Stimulated activated naive CD4-positive, alpha-beta T cell (primary cell): ENCODE results near the gene SPTBN5.

Source experiments
- DNase-seq, 6 experiments: peaks; one replicate each; lab custom pipeline; 2025; lab: John Stamatoyannopoulos, UW

Gene SPTBN5

GRCh38 chr15:41824062-41824745 lies 69.6 kb downstream of the SPTBN5 start:
- DNase-seq: no peak

GRCh38 chr15:41823502-41823901 lies 70.4 kb downstream of the SPTBN5 start:
- no peak for DNase-seq

GRCh38 chr15:41822957-41823356 lies 70.9 kb downstream of the SPTBN5 start:
- DNase-seq: no peak

GRCh38 chr15:41822471-41822870 lies 71.4 kb downstream of the SPTBN5 start:
- DNase-seq: no peak

- no peak for DNase-seq
Observed at GRCh38 chr15:41821831-41822230, 72.0 kb downstream of the SPTBN5 start.

- DNase-seq: no peak
Observed at GRCh38 chr15:41820791-41821423, 72.9 kb downstream of the SPTBN5 start.

GRCh38 chr15:41819455-41820050 lies 74.3 kb downstream of the SPTBN5 start:
- no peak for DNase-seq

GRCh38 chr15:41817781-41818180 lies 76.1 kb downstream of the SPTBN5 start:
- DNase-seq: no peak

GRCh38 chr15:41817327-41817726 lies 76.5 kb downstream of the SPTBN5 start:
- DNase-seq: no peak

- no peak for DNase-seq
Observed at GRCh38 chr15:41816788-41817187, 77.1 kb downstream of the SPTBN5 start.

- DNase-seq: no peak
Observed at GRCh38 chr15:41814534-41814933, 79.3 kb downstream of the SPTBN5 start.

- no peak for DNase-seq
Observed at GRCh38 chr15:41813426-41813825, 80.4 kb downstream of the SPTBN5 start.

- no peak for DNase-seq
Observed at GRCh38 chr15:41812820-41813375, 81.0 kb downstream of the SPTBN5 start.

GRCh38 chr15:41811432-41812195 lies 82.2 kb downstream of the SPTBN5 start:
- DNase-seq: peak; percentile 51 to 74 (median 68)

- no peak for DNase-seq
Observed at GRCh38 chr15:41810651-41811431, 83.0 kb downstream of the SPTBN5 start.

- no peak for DNase-seq
Observed at GRCh38 chr15:41809526-41810220, 84.2 kb downstream of the SPTBN5 start.

- DNase-seq: no peak
Observed at GRCh38 chr15:41809121-41809520, 84.7 kb downstream of the SPTBN5 start.

- no peak for DNase-seq
Observed at GRCh38 chr15:41806291-41807181, 87.3 kb downstream of the SPTBN5 start.

- DNase-seq: no peak
Observed at GRCh38 chr15:41805711-41806110, 88.1 kb downstream of the SPTBN5 start.
